ENCODE measurements around the gene JARID2. TPM values are rescaled to one million over a fixed set of nuclear protein-coding genes. Genes with fewer than 3 reads are reported as not detected.

The JARID2 gene
- polyA plus RNA-seq, 1 donor (not counting 4 experiments of a cell fraction or from before 2014, with no cell fraction given): 11.0 TPM

GRCh38 chr6:15363164-15363522, 117.3 kb downstream of the JARID2 start:
- Histone ChIP-seq H4K20me1 (ENCODE audit: control insufficient read depth, extremely low read depth, insufficient read depth, low read length) (no peaks in the 10 kb centered on the region), H3K9ac (ENCODE audit: control insufficient read depth, extremely low read depth, insufficient read depth, low read length) (no peak overlapping the region), H3K79me2 (ENCODE audit: control insufficient read depth, insufficient read depth, low read length) (peaks cover 88% of the 10 kb centered on the region), H3K4me1 (ENCODE audit: control insufficient read depth, extremely low read depth, insufficient read depth, low read length) (peaks cover 15% of the 10 kb centered on the region), H2AFZ (ENCODE audit: control insufficient read depth, low read length) (no peak overlapping the region), H3K36me3 (ENCODE audit: control insufficient read depth in 2 of 2, extremely low read depth in 1 of 2, insufficient read depth in 2 of 2, low read length in 2 of 2) (peaks cover 0 to 3% of the 10 kb centered on the region in 2 experiments), H3K4me3 (ENCODE audit: control insufficient read depth in 2 of 3, extremely low read depth in 1 of 3, insufficient read depth in 2 of 3, low read depth in 1 of 3, low read length in 3 of 3) (no peak overlapping the region), H3K9me3 (ENCODE audit: control insufficient read depth, low read depth, low read length) (no peaks in the 10 kb centered on the region), H3K4me2 (ENCODE audit: control insufficient read depth, extremely low read depth, insufficient read depth, low read depth, low read length) (no peak overlapping the region), H3K27me3 (ENCODE audit: control insufficient read depth, extremely low read depth, insufficient read depth, low read length) (no peaks in the 10 kb centered on the region), H3K9me1 (ENCODE audit: control insufficient read depth, extremely low read depth, insufficient read depth, low read length) (no peaks in the 10 kb centered on the region), H3K27ac (ENCODE audit: control insufficient read depth, insufficient read depth, low read length) (no peak overlapping the region)
- no peak for TF ChIP-seq EZH2 (IDR thresholded peaks at IDR 0.05; ENCODE audit: low read length)
- TF ChIP-seq, protein P1, sequence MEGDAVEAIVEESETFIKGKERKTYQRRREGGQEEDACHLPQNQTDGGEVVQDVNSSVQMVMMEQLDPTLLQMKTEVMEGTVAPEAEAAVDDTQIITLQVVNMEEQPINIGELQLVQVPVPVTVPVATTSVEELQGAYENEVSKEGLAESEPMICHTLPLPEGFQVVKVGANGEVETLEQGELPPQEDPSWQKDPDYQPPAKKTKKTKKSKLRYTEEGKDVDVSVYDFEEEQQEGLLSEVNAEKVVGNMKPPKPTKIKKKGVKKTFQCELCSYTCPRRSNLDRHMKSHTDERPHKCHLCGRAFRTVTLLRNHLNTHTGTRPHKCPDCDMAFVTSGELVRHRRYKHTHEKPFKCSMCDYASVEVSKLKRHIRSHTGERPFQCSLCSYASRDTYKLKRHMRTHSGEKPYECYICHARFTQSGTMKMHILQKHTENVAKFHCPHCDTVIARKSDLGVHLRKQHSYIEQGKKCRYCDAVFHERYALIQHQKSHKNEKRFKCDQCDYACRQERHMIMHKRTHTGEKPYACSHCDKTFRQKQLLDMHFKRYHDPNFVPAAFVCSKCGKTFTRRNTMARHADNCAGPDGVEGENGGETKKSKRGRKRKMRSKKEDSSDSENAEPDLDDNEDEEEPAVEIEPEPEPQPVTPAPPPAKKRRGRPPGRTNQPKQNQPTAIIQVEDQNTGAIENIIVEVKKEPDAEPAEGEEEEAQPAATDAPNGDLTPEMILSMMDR (optimal IDR thresholded peaks at IDR 0.05 in 1 of 3, IDR thresholded peaks at IDR 0.05 in 1 of 3, conservative IDR thresholded peaks at IDR 0.05 in 1 of 3; ENCODE audit: extremely low read depth in 1 of 3, insufficient read depth in 2 of 3, low read length in 3 of 3): no peak
- no peak for DNase-seq (ENCODE audit: low read depth, low spot score)
- FAIRE-seq: no peak
- dilution Hi-C loops (cut with MboI; ENCODE audit: extremely low pct_ligation_motif_present, low sequenced_read_pairs): no loop called here

DNA sequence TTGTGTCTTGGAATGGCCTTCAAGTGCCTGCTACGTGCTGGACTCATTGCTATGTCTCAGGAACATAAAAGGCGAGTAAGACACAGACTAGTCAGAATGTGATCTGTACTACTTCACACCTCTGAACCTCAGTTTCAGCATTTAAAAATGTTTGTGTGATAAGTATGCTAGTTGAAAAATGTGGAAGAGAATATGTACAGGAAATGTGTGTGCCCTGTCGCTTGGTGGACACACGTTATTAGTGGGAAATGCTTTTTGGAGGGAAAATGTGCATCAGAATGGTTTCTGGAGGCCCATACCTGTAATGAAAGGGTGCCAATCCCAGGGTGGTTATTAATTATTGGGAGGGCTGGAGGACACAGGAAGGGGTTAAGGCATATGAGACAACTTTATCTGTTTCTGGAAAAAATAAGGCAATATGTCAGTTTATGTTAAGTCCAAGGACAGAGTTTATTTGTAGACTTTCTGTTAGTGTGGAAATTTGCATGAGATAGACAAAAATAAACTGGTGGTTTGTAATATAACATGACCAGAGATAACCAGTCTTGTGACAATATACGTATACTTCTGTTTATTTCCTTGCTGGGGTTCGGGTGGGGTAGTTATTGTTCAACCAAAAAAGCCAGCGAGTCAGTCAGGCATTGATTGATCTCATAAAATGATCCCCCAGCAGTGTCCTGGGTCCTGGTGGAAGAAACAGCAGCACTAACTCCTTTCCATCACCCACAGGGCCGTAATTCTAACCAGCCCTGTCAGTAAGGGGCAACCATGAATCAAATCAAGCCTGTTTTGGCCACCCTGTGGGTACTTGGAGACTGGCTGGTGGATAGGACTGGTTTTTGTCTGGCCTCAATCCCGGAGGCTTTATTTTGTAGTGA, 117.9 kb downstream of the JARID2 start:
- Histone ChIP-seq H3K4me2 (ENCODE audit: control insufficient read depth, extremely low read depth, insufficient read depth, low read depth, low read length) (no peak overlapping the region), H3K9ac (ENCODE audit: control insufficient read depth, extremely low read depth, insufficient read depth, low read length) (no peak overlapping the region), H3K9me3 (ENCODE audit: control insufficient read depth, low read depth, low read length) (no peaks in the 10 kb centered on the region), H3K27me3 (ENCODE audit: control insufficient read depth, extremely low read depth, insufficient read depth, low read length) (no peaks in the 10 kb centered on the region), H3K79me2 (ENCODE audit: control insufficient read depth, insufficient read depth, low read length) (peaks cover 88% of the 10 kb centered on the region), H2AFZ (ENCODE audit: control insufficient read depth, low read length) (no peak overlapping the region), H3K9me1 (ENCODE audit: control insufficient read depth, extremely low read depth, insufficient read depth, low read length) (no peaks in the 10 kb centered on the region), H3K4me1 (ENCODE audit: control insufficient read depth, extremely low read depth, insufficient read depth, low read length) (peaks cover 15% of the 10 kb centered on the region), H3K27ac (ENCODE audit: control insufficient read depth, insufficient read depth, low read length) (no peak overlapping the region), H4K20me1 (ENCODE audit: control insufficient read depth, extremely low read depth, insufficient read depth, low read length) (no peaks in the 10 kb centered on the region), H3K36me3 (ENCODE audit: control insufficient read depth in 2 of 2, extremely low read depth in 1 of 2, insufficient read depth in 2 of 2, low read length in 2 of 2) (peaks cover 0 to 3% of the 10 kb centered on the region in 2 experiments), H3K4me3 (ENCODE audit: control insufficient read depth in 2 of 3, extremely low read depth in 1 of 3, insufficient read depth in 2 of 3, low read depth in 1 of 3, low read length in 3 of 3) (no peak overlapping the region)
- dilution Hi-C loops (cut with MboI; ENCODE audit: extremely low pct_ligation_motif_present, low sequenced_read_pairs): no loop called here
- FAIRE-seq: no peak
- TF ChIP-seq, protein P1 (optimal IDR thresholded peaks at IDR 0.05 in 1 of 3, IDR thresholded peaks at IDR 0.05 in 1 of 3, conservative IDR thresholded peaks at IDR 0.05 in 1 of 3; ENCODE audit: extremely low read depth in 1 of 3, insufficient read depth in 2 of 3, low read length in 3 of 3): no peak
- no peak for TF ChIP-seq EZH2 (IDR thresholded peaks at IDR 0.05; ENCODE audit: low read length)
- DNase-seq (ENCODE audit: low read depth, low spot score): no peak

Data from keratinocyte (primary cell).